Effector CD4-positive, alpha-beta T cell (primary cell): ENCODE measurements around the gene SENP3.

Source experiments
- DNase-seq: peaks from one replicate; pipeline ENCODE4 v3.0.0-alpha.2; 2020

Gene SENP3

GRCh38 chr17:7556627-7557026, 5.1 kb upstream of the SENP3 start:
- DNase-seq: no peak

- DNase-seq: no peak
Observed at GRCh38 chr17:7557147-7557764, 4.5 kb upstream of the SENP3 start.

GRCh38 chr17:7557775-7558543, 3.8 kb upstream of the SENP3 start:
- DNase-seq: no peak

- DNase-seq: no peak
Observed at GRCh38 chr17:7558544-7559319, 3.0 kb upstream of the SENP3 start, which contains the start of gene TNFSF13. TNFSF13 (plus strand) TSS chr17:7558750; CDS start chr17:7559040, 290 bp downstream.

GRCh38 chr17:7559320-7560171, 2.2 kb upstream of the SENP3 start:
- no peak for DNase-seq

- peak; percentile 35 for DNase-seq
Observed at GRCh38 chr17:7560172-7561027, 1.3 kb upstream of the SENP3 start.

GRCh38 chr17:7561028-7561575, 617 bp upstream of the SENP3 start:
- peak; percentile 71 for DNase-seq

GRCh38 chr17:7562208-7562605, 488 bp downstream of the SENP3 start:
- DNase-seq: no peak

GRCh38 chr17:7563115-7563869, 1.6 kb downstream of the SENP3 start:
- no peak for DNase-seq

- no peak for DNase-seq
Observed at GRCh38 chr17:7569571-7569970, 7.9 kb downstream of the SENP3 start.

- no peak for DNase-seq
Observed at GRCh38 chr17:7570351-7570750, 8.6 kb downstream of the SENP3 start.

- peak; percentile 98 for DNase-seq
Observed at GRCh38 chr17:7572338-7572587, 10.5 kb downstream of the SENP3 start.

GRCh38 chr17:7572588-7573323, 11.0 kb downstream of the SENP3 start:
- DNase-seq: no peak

GRCh38 chr17:7573324-7574080, 11.8 kb downstream of the SENP3 start:
- DNase-seq: peak; percentile 85

GRCh38 chr17:7574176-7574953, 12.6 kb downstream of the SENP3 start:
- no peak for DNase-seq

GRCh38 chr17:7575481-7575883, 13.8 kb downstream of the SENP3 start:
- DNase-seq: no peak

GRCh38 chr17:7575959-7576358, 14.2 kb downstream of the SENP3 start:
- no peak for DNase-seq

- DNase-seq: no peak
Observed at GRCh38 chr17:7576432-7576937, 14.8 kb downstream of the SENP3 start.
